MCF 10A (cell line): ENCODE results near the gene RALA. TPM values are rescaled to one million over a fixed set of nuclear protein-coding genes. Genes with fewer than 3 reads are reported as not detected.

Source experiments
- BruUV-seq: library from RNA; stranded (reverse); fragments of 400-500 nt; replicated peaks from 2 replicates; lab custom pipeline; 2021; lab: Mats Ljungman, UMichigan
- CTCF ChIA-PET: fragments of 300-600 bp; sonication (Branson Sonifier 250); formaldehyde crosslinking; extraction: SDS; loops from one replicate; lab custom pipeline; 2021; ENCODE audit warnings: antibody characterized with exemption, inconsistent platforms; lab: Yijun Ruan, JAX
- POLR2A ChIA-PET: fragments of 300-600, 350-650 bp; sonication (Branson Sonifier 250); formaldehyde crosslinking; extraction: SDS; loops from one replicate; lab custom pipeline; 2020; ENCODE audit warnings: antibody characterized with exemption, inconsistent platforms; lab: Yijun Ruan, JAX
- DNase-seq: peaks from one replicate; pipeline ENCODE4 v3.0.0-alpha.2; 2018; ENCODE audit not compliant: unreplicated experiment
- H3K27ac Mint-ChIP-seq: one replicate; pipeline ENCODE4 v1.8.0; 2022; ENCODE audit warnings: mild to moderate bottlenecking, low read depth, mixed read lengths; ENCODE audit not compliant: unreplicated experiment
- H3K27me3 Mint-ChIP-seq: one replicate; pipeline ENCODE4 v1.8.0; 2022; ENCODE audit warnings: mixed read lengths; ENCODE audit not compliant: insufficient read depth, unreplicated experiment
- H3K36me3 Mint-ChIP-seq: one replicate; pipeline ENCODE4 v1.8.0; 2022; ENCODE audit warnings: mild to moderate bottlenecking, moderate library complexity, mixed read lengths; ENCODE audit not compliant: insufficient read depth, unreplicated experiment
- H3K4me1 Mint-ChIP-seq: one replicate; pipeline ENCODE4 v1.8.0; 2022; ENCODE audit warnings: mixed read lengths; ENCODE audit not compliant: insufficient read depth, unreplicated experiment
- H3K4me3 Mint-ChIP-seq: one replicate; pipeline ENCODE4 v1.8.0; 2022; ENCODE audit warnings: mild to moderate bottlenecking, moderate library complexity, mixed read lengths; ENCODE audit not compliant: unreplicated experiment
- H3K9me3 Mint-ChIP-seq: one replicate; pipeline ENCODE4 v1.8.0; 2022; ENCODE audit warnings: mixed read lengths; ENCODE audit not compliant: unreplicated experiment
- intact Hi-C: fragments of 100-400 bp; cut with micrococcal nuclease; formaldehyde crosslinking; loops from 2 replicates; pipeline ENCODE4 v1.14.1; 2022
- total RNA-seq: library from RNA; stranded (reverse); gene quantifications from 2 replicates; pipeline ENCODE4 v1.2.3, GENCODE V29; 2022
- TF ChIP-seq, protein P1 (sequence below): fragments of 200-600 bp; IDR thresholded peaks from one replicate; pipeline ENCODE4 v1.8.0; 2022; ENCODE audit warnings: antibody characterized with exemption, mild to moderate bottlenecking; ENCODE audit not compliant: unreplicated experiment

The RALA gene
- total RNA-seq, 1 experiment from 2014 or later: 34.1 TPM

DNA sequence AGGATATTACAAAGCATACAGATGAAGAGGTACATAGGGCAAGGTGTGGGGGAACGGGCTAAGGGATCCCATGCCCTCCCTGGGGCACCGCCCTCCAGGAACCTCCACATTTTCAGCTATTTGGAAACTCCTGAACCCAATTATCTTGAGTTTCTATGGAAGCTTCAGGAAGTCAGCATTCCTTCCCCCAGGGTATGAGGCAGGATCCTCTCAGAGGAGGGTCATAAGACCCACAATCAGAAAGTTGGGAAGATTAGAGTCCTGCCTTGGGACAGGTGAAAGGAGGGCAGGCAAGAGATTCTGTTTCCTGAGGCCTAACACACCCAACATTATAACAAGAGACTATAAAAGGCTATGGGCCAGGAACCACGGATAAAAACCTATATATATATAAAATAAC, 98.0 kb downstream of the RALA start:
- Mint-ChIP-seq H3K4me3 (no peak overlapping the region), H3K27me3 (no peaks in the 10 kb centered on the region), H3K27ac (no peak overlapping the region), H3K36me3 (no peaks in the 10 kb centered on the region), H3K9me3 (no peaks in the 10 kb centered on the region), H3K4me1 (no peaks in the 10 kb centered on the region)
- no TSS peak for BruUV-seq
- ChIA-PET CTCF (no interaction called here), POLR2A (interaction anchor here (0.6 to 0.9 kb wide), 2 partner anchors 10 to 43 kb away, joined by 3 to 4 read pairs; no protein-coding TSS in a partner anchor)
- intact Hi-C loops: no loop called here
- no peak for DNase-seq
- TF ChIP-seq, protein P1, sequence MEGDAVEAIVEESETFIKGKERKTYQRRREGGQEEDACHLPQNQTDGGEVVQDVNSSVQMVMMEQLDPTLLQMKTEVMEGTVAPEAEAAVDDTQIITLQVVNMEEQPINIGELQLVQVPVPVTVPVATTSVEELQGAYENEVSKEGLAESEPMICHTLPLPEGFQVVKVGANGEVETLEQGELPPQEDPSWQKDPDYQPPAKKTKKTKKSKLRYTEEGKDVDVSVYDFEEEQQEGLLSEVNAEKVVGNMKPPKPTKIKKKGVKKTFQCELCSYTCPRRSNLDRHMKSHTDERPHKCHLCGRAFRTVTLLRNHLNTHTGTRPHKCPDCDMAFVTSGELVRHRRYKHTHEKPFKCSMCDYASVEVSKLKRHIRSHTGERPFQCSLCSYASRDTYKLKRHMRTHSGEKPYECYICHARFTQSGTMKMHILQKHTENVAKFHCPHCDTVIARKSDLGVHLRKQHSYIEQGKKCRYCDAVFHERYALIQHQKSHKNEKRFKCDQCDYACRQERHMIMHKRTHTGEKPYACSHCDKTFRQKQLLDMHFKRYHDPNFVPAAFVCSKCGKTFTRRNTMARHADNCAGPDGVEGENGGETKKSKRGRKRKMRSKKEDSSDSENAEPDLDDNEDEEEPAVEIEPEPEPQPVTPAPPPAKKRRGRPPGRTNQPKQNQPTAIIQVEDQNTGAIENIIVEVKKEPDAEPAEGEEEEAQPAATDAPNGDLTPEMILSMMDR: no peak

DNA sequence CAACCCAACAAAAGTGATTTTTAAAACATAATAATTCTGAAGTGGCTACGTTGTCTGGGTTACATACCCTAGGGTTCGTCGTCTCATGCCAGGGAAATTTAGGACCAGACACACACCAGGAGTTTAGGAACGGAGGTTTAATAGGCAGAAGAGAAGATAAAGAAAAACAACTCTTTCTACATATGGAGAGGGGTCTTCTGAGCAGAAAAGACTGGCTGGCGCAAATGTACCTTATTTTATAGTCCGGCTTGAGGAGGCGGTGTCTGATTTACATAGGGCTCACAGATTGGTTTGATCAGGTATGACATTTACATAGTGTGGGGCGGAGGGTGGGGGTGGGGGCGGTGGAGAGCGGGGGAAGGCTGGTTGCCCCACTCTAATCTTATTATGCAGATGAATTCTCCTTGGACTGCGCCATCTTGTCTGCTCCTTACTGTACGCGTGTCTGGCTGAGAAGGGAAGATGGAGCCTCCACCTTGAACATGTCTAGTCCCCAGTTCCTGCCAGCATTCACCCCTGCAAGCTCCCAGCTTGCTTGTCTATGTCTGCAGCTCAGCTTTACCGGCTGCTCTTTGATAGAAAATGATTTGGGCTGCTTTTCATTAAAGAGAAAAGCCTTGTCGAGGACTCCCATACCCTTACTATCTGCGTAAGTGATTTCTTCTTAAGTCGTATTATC, 98.7 kb downstream of the RALA start:
- intact Hi-C loops: no loop called here
- TF ChIP-seq, protein P1: no peak
- H3K36me3 Mint-ChIP-seq: no peaks in the 10 kb centered on the region
- DNase-seq: no peak
- no peaks in the 10 kb centered on the region for H3K4me1 Mint-ChIP-seq
- no peak overlapping the region for H3K27ac Mint-ChIP-seq
- H3K9me3 Mint-ChIP-seq: no peaks in the 10 kb centered on the region
- ChIA-PET CTCF (interaction anchor here (1.0 kb wide), 1 partner anchor 142 kb away, joined by 5 read pairs; no protein-coding TSS in a partner anchor), POLR2A (interaction anchor here (0.9 kb wide), 1 partner anchor 11 kb away, joined by 3 read pairs; no protein-coding TSS in a partner anchor)
- H3K4me3 Mint-ChIP-seq: no peak overlapping the region
- H3K27me3 Mint-ChIP-seq: no peaks in the 10 kb centered on the region
- no TSS peak for BruUV-seq

DNA sequence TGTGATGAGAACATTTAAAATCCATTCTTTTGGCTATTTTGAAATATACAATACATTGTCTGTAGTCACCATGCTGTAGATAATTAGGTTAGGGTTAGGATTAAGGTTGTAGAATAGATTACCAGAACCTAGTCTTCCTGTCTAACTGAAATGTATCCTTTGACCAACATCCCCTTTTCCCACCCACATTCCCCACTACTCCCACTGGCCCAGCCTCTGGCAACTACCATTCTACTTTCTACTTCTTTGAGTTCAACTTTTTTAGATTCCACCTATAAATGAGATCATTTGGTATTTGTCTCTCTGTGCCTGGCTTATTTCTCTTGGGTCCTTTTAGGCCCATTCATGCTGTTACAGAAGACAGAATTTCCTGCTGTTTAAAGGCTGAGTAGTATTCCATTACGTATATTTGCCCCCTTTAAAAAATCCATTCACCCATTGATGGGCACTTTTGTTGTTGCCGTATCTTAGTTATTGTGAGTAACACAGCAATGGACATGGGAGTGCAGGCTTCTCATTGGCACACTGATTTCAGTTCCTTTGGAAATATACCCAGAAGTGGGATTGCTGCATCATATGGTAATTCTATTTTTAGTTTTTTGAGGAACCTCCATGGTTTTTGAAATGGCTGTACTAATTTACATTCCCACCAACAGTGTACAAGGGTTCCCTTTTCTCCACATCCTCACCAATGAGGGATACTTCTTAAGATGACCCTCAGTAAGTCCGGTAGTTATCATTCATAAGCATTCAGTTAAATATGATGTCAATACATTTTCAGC, 104.0 kb downstream of the RALA start:
- DNase-seq: no peak
- Mint-ChIP-seq H3K9me3 (no peaks in the 10 kb centered on the region), H3K27ac (no peak overlapping the region), H3K36me3 (no peaks in the 10 kb centered on the region), H3K4me3 (no peak overlapping the region), H3K27me3 (no peaks in the 10 kb centered on the region), H3K4me1 (no peaks in the 10 kb centered on the region)
- POLR2A ChIA-PET: no interaction called here
- BruUV-seq: no TSS peak
- CTCF ChIA-PET: interaction anchor here (0.7 kb wide), 1 partner anchor 18 kb away, joined by 3 read pairs; no protein-coding TSS in a partner anchor
- intact Hi-C loops: no loop called here
- TF ChIP-seq, protein P1: no peak
